DND-41 (cell line): Measurements from ENCODE around the gene BARHL1.

ENCODE experiments used
- ATAC-seq: fragments of 200-7000 bp; cut with Tn5 transposase; 3 replicates; pipeline ENCODE4 v1.9.1; 2021; ENCODE audit warnings: low read depth; ENCODE audit not compliant: insufficient read depth
- DNase-seq: peaks from one replicate; pipeline ENCODE4 v3.0.0-alpha.2; 2020
- H2AFZ ChIP-seq: 2 replicates; pipeline ENCODE4 v1.6.0; 2012; ENCODE audit warnings: low read depth, low read length
- H3K27ac ChIP-seq: 2 replicates; pipeline ENCODE4 v1.5.1; 2012; ENCODE audit warnings: low read length, inconsistent platforms
- H3K27me3 ChIP-seq: fragments of 200-600 bp; sonication (generic); 2 replicates; pipeline ENCODE4 v1.6.0; 2012; ENCODE audit warnings: low read length, mild to moderate bottlenecking, inconsistent platforms; ENCODE audit not compliant: insufficient read depth, poor library complexity
- H3K36me3 ChIP-seq: 2 replicates; pipeline ENCODE4 v1.5.1; 2012; ENCODE audit warnings: low read length, inconsistent platforms; ENCODE audit not compliant: insufficient read depth
- H3K4me1 ChIP-seq: 2 replicates; pipeline ENCODE4 v1.5.1; 2012; ENCODE audit warnings: mild to moderate bottlenecking, low read length; ENCODE audit not compliant: insufficient read depth
- H3K4me2 ChIP-seq: 2 replicates; pipeline ENCODE4 v1.6.0; 2012; ENCODE audit warnings: mild to moderate bottlenecking, moderate library complexity, low read length, inconsistent platforms; ENCODE audit not compliant: insufficient read depth
- H3K4me3 ChIP-seq, 2 experiments: fragments of 200-600 bp in 1 of 2; shearing (Covaris generic) in 1 of 2; 2 replicates each; pipeline ENCODE4 v1.5.1; 2012 to 2016; ENCODE audit warnings: inconsistent platforms in 2 of 2, low read length in 2 of 2, mild to moderate bottlenecking in 2 of 2, low read depth in 1 of 2, moderate library complexity in 1 of 2
- H3K79me2 ChIP-seq: 2 replicates; pipeline ENCODE4 v1.6.0; 2012; ENCODE audit warnings: low read length, inconsistent platforms; ENCODE audit not compliant: insufficient read depth
- H3K9ac ChIP-seq: 2 replicates; pipeline ENCODE4 v1.6.0; 2012; ENCODE audit warnings: low read depth, mild to moderate bottlenecking, inconsistent platforms, low read length, moderate library complexity
- H3K9me3 ChIP-seq: 2 replicates; pipeline ENCODE4 v1.5.1; 2012; ENCODE audit warnings: low read length, moderate library complexity, mild to moderate bottlenecking, inconsistent platforms; ENCODE audit not compliant: insufficient read depth, severe bottlenecking
- H4K20me1 ChIP-seq: 2 replicates; pipeline ENCODE4 v1.6.0; 2012; ENCODE audit warnings: low read length; ENCODE audit not compliant: insufficient read depth
- CTCF ChIP-seq: IDR thresholded peaks from 2 replicates; pipeline ENCODE4 v1.5.1; 2012; ENCODE audit warnings: borderline replicate concordance, low read length, moderate library complexity, mild to moderate bottlenecking; ENCODE audit not compliant: poor library complexity, severe bottlenecking; ENCODE audit errors: extremely low read depth
- EZH2 ChIP-seq: IDR thresholded peaks from 3 replicates; pipeline ENCODE4 v1.6.1; 2012; ENCODE audit warnings: borderline replicate concordance, low read depth, mild to moderate bottlenecking, moderate library complexity, low read length, inconsistent platforms; ENCODE audit not compliant: severe bottlenecking

The BARHL1 gene

GRCh38 chr9:132579427-132579798, 3.0 kb upstream of the BARHL1 start:
- ATAC-seq (no peak), DNase-seq (no peak)
- Histone ChIP-seq H3K4me3 (no peak overlapping the region), H2AFZ (no peak overlapping the region), H3K4me2 (no peak overlapping the region), H3K36me3 (no peaks in the 10 kb centered on the region), H3K9me3 (no peaks in the 10 kb centered on the region), H3K4me1 (0 out of 2 replicates have a peak, but pooled peaks cover 3% of the 10 kb centered on the region), H4K20me1 (peaks cover 26% of the 10 kb centered on the region; the same call in 1 of the 2 replicates), H3K27me3 (no peaks in the 10 kb centered on the region), H3K9ac (no peak overlapping the region), H3K27ac (no peak overlapping the region), H3K79me2 (no peaks in the 10 kb centered on the region)
- no peak for TF ChIP-seq EZH2
- no peak for TF ChIP-seq CTCF

- no peak overlapping the region for H3K27ac ChIP-seq
- H3K27me3 ChIP-seq, result no peaks in the 10 kb centered on the region
- no peak for TF ChIP-seq EZH2
- TF ChIP-seq CTCF, result no peak
- no peaks in the 10 kb centered on the region for H3K79me2 ChIP-seq
- peaks cover 24% of the 10 kb centered on the region; the same call in 1 of the 2 replicates for H4K20me1 ChIP-seq
- no peak overlapping the region for H3K4me3 ChIP-seq
- H3K36me3 ChIP-seq, result no peaks in the 10 kb centered on the region
- H3K9ac ChIP-seq, result no peak overlapping the region
- H3K4me1 ChIP-seq, result 0 out of 2 replicates have a peak, but pooled peaks cover 3% of the 10 kb centered on the region
- no peak overlapping the region for H3K4me2 ChIP-seq
- no peak overlapping the region for H2AFZ ChIP-seq
- ATAC-seq, result no peak
- DNase-seq, result no peak
- H3K9me3 ChIP-seq, result no peaks in the 10 kb centered on the region
Observed at GRCh38 chr9:132582786-132583583, 579 bp downstream of the BARHL1 start.

- no peaks in the 10 kb centered on the region for H3K27me3 ChIP-seq
- H3K9ac ChIP-seq, result no peak overlapping the region
- DNase-seq, result no peak
- H3K4me1 ChIP-seq, result 0 out of 2 replicates have a peak, but pooled peaks cover 3% of the 10 kb centered on the region
- H2AFZ ChIP-seq, result no peak overlapping the region
- no peaks in the 10 kb centered on the region for H3K36me3 ChIP-seq
- H3K9me3 ChIP-seq, result no peaks in the 10 kb centered on the region
- TF ChIP-seq EZH2 (no peak), CTCF (no peak)
- H3K79me2 ChIP-seq, result no peaks in the 10 kb centered on the region
- ATAC-seq, result no peak
- H4K20me1 ChIP-seq, result peaks cover 19% of the 10 kb centered on the region; the same call in 1 of the 2 replicates
- no peak overlapping the region for H3K27ac ChIP-seq
- H3K4me2 ChIP-seq, result no peak overlapping the region
- no peak overlapping the region for H3K4me3 ChIP-seq
Observed at GRCh38 chr9:132583584-132584304, 1.3 kb downstream of the BARHL1 start.
